SK-N-SH (cell line): ENCODE data around the gene LMX1A.

Experiments
- EP300 ChIP-seq, 2 experiments: IDR thresholded peaks; 2 replicates each; pipeline versions ENCODE4 v1.4.0 to v1.6.1; 2012; ENCODE audit warnings: borderline replicate concordance in 1 of 2, low read depth in 1 of 2, low read length in 1 of 2
- MAX ChIP-seq: IDR thresholded peaks from 2 replicates; pipeline ENCODE4 v1.4.0; 2012; ENCODE audit warnings: low read depth
- NRF1 ChIP-seq: IDR thresholded peaks from 2 replicates; pipeline ENCODE4 v1.6.1; 2012; ENCODE audit warnings: low read depth, mild to moderate bottlenecking, low read length
- SMC3 ChIP-seq: IDR thresholded peaks from 2 replicates; pipeline ENCODE4 v1.6.1; 2012; ENCODE audit warnings: low read depth, low read length, improper control_type of control experiment

GRCh38 chr1:165367375-165367993 lies 11.0 kb upstream of the LMX1A start:
- TF ChIP-seq SMC3 (peak; percentile 56), MAX (no peak), NRF1 (no peak), EP300 (IDR thresholded peaks at IDR 0.05; ENCODE audit: borderline replicate concordance in 1 of 2, low read depth in 1 of 2, low read length in 1 of 2) (no peak)
